GM18867 (cell line): ENCODE measurements around the gene ERG.

Source experiments
- ATAC-seq: cut with Tn5 transposase; IDR thresholded peaks from one replicate; pipeline ENCODE4 v1.9.1; 2021; ENCODE audit warnings: mild to moderate bottlenecking, moderate library complexity; ENCODE audit not compliant: unreplicated experiment

Gene ERG

DNA sequence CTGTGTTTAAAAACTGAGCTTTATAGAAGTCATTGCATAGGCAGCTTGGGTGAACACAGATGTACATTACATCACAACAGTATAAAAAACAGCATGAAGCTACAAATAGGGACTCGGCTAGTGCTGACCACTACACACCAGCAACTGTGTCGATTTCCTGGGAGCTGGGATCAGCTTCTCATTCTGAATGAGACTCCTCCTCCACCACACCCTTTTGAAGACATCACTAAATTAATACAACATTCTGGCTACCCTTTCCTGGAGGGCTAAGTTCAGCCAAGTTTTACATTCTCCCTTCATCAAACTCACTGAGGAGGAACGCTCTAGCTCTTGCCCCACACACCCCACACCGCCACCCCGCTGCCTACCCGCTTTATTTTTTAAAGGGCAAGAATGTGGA, 102.7 kb downstream of the ERG start:
- ATAC-seq: no peak

DNA sequence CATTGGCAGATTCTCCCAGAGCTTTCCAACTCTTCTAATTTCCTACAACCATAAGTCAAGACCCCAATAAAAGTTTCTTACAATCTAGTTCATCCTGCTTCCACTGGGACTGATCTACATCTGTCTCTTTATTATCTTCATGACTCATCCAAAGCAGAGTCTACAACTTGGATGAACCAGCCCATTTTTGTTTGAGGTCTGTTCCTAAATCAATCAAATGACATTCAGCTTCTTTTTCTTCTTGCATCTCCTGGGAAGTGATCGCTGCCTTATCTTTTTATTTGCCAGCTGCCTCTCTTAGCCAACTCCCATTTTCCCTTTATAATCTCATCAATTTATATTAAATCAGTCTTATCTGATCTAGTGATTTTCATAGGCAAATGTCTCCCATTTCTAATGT, 105.6 kb downstream of the ERG start:
- ATAC-seq: no peak

- ATAC-seq: no peak
Measured at GRCh38 chr21:38389896-38390295, 108.4 kb downstream of the ERG start.

DNA sequence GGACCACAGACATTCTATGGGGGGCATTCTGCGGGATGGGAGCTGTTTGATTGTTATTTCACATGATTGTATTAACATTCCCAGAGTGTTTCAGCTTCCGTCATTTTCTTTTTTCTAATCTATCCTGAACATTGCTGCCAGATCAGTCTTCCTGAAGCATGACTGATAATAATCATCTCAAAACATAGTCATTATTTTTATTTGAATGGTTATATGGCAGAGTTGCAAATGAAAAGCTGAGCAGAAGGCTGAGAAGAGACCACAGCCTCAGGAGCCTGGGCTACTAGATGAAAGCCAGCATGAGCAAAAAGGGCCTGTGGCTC, 109.0 kb downstream of the ERG start:
- no peak for ATAC-seq

DNA sequence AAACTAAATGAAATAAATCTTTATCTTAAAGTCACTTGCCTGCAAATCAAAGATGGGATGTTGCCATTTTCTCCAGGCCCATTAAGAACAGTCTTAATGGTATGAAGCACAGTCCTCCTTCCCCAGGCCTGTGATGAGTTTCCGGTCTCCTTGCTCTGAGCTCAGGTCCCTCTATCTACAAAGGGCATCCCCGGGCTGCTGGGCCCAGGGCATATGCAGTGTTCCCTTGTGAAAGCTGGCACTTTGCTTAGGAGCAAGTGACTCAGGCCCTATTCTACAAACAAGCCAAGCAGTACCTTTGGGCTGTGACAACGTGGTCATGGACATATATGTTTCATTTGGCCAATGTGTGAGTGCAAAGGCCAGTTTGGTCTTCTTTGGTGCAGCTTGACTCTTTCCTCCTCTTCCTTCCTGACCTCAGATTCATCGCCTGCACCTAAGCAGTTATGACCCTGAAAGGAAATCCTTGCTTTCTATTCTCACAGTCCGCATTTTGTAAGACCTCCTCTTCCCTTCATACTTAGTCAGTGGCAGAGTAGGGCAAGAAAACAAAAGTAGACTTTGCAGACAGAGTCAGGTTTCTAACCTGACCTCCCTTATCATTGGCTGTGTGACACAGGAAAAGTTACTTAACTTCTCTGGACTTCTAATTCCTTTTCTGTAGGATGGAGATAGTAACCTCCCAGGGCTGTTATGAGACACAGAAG, 109.5 kb downstream of the ERG start:
- ATAC-seq: no peak

DNA sequence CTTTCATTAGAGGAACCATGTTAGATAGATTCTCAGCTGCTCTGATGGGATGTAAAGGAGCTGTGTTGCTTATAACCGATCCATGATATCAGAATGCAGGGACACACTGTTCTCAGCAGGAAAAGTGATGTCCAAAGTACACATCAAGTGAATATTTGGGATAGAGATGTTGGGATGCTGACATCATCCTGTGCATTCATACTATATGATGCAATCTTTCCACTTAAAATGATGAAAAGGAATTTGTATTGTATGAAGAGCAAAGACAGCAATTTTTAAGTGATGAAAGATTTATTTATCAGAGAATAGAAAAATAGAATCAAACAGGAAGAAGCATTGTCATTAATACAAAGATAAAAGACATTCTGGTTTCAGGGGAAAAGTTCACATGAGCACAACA, 110.1 kb downstream of the ERG start:
- ATAC-seq: no peak

DNA sequence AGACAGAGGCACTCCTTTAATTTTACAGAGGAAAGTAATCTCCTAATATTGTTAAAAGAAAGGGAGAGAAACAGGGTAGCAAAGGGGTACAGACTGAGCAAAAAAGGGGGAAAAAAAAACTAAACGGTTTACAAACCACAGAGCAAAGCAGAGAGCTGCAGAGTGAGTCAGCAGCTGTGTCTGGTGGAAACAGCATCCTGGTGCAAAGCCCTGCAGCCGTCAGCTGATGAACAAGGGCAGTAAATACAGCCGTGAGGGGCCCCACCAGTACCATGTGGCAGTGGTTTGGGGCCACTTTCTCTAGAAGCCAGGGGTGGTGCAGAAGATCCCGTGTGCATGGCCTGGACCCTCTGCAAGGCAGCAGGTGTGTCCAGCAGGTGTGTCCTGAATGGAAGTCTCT, 111.3 kb downstream of the ERG start:
- no peak for ATAC-seq

GRCh38 chr21:38385427-38386175, 112.7 kb downstream of the ERG start:
- ATAC-seq: no peak

DNA sequence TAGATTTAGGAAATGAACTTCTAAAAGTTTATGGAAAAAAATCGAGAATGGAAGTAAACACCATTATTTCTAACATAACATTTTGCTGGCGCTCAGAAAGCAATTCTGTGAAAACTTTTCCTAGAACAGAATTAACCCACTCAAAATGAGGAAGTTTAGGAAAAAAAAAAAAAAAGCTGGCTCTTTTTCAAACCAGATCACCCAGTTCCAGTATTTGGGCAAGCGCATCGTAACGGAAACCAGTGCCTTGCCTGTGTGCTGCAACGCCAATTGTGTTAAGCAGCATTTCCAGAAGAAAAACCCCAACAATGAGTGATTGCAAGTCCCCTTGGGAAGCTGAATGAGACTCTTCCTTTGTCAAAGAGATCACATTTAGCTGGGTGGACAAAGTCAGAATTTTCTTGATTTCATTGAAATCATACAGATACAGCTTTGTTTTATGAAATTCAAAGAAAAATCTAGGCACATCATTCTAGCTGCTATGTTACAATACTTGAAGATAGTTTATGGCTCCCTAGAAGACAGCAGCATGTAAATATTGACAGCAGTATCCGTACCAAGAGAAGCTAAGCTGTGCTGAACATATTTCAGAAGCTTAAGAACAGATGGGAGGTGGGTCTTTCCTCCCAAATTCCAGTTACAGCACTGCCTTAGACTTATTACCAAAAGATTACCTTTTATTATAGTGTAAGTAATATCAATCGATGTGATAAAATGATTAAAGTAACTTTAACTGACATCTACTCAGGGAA, 113.4 kb downstream of the ERG start:
- no peak for ATAC-seq

GRCh38 chr21:38384238-38384560, 114.1 kb downstream of the ERG start:
- no peak for ATAC-seq

DNA sequence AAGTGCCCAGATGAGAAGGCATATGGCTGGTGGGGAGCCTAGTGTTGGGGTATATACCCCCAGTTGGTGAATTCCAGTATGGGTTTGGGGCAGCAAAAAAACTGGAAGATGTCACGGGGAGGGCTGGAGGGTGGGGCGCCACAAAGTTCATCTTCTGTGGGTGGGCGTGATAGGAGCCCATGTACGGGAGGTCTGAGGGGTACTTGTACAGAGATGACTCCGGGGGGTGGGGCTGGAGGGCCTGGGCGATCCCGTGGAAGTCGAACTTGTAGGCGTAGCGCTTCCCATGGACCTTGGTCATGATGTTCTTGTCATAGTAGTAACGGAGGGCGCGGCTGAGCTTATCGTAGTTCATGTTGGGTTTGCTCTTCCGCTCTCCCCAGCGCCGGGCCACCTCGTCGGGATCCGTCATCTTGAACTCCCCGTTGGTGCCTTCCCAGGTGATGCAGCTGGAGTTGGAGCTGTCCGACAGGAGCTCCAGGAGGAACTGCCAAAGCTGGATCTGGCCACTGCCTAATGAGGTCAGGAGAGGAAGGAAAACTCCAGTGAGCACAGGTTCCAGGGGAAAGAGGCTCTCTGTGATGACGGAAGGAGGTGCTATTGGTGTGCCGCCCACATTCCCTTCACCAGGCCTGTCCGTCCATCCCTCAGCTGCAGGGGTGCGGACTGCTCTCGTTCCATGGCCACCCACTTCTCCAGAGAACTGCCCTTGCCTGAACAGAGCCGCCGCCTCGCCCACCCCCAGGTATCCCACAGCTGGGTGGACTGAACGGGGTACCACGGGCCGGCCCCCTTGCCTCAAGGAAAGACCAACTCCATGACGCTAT, 114.7 kb downstream of the ERG start:
- no peak for ATAC-seq

- ATAC-seq: no peak
Measured at GRCh38 chr21:38380481-38381137, 117.7 kb downstream of the ERG start.

GRCh38 chr21:38379147-38379546, 119.1 kb downstream of the ERG start:
- no peak for ATAC-seq

DNA sequence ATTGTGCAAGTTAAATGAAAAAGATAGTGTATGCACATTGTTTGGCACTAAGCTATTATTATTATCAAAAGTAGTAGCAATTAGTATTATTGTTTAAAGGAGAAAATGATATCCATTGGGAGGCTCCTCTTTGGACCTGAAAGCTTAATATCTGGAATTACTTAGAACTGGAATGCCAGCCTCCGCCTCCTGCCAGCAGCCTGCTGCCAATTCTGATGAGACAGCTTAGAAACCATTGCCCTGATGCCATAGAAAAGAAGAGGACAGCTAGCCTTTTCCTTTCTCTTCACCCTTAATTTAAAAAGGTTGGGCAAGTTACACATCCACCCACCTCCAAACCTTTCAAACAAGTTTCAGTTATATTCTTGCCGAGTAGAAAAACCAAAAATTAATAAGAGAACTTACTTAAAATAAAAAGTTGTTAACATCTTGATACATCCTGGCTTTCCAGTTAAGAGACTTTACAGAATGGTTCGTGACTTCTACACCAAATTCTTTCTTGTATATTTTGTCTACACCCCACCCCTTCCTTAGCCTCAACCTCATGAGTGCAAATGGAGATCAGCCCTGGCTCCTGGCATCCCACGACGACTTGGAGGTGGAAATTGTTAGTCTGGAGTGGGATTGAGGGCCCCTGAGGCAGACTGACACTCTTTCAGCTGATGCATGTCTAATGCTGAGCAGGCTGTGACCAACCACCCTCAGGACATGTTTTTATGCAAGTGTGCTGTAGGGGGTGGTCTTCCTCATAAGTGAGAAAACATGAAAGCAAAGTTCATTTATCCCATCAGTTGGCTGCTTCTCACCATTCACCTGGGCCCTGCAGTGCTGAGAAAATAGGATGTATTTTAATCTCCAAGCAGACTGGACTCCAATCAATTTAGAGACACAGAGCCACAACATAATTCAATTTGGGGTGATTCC, 120.8 kb downstream of the ERG start:
- no peak for ATAC-seq

DNA sequence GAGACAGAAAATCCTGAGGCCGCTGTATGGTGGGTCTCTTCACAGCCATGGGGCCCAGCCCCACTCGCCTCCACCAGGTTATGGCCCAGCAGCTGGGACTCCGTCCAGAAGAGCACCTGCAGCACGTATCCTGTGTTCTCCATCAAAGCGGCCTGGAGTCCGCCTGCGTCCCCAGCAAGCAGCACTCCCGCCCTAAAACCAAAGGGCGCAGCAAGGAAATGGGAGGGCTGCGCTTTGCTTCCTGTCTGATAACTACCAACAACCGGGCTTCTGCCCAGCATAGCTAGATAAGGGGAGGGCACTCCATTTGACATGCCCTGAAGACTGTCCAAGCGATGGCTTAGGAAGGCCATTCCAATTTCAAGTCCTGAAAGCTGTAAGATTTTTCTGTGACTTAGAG, 121.6 kb downstream of the ERG start:
- no peak for ATAC-seq

DNA sequence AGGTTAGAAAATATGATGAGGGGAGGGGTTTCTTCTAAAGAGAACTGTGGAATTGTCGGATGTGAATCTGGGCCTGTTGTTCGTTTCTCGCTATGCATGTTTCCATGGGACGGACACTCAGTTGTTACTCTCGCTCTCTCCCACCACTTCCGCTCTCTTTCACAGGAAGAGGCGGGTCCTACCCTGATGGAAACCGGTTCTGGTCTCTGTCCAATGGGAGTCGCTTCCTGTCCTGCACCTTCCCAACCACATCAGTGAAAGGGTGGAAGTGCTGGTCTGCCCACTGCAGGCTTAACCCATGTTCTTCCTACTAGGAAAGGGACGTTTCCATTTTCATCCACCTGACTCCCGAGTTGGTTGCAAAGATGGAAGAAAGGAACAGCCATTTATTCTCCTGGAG, 122.0 kb downstream of the ERG start:
- ATAC-seq: no peak

- no peak for ATAC-seq
Measured at GRCh38 chr21:38367646-38368045, 130.6 kb downstream of the ERG start.

- no peak for ATAC-seq
Measured at GRCh38 chr21:38365521-38365920, 132.8 kb downstream of the ERG start.

DNA sequence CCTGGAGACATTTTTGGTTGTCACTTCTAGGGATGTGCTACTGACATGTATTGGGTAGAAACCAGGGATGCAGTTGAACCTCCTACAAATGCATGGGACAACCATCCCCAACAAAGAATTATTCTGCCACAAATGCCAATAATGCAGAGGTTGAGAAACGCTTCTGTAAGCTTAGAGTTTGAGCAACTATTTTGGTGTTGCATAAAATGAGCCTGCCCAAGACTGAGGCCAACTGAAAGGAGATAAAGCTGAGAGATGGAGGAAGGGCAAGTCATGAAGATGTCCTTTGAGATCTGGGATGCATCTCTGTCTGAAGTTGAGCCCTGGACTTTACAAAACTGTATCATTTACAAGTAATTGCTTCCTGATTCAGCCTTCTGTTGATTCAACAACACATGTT, 134.6 kb downstream of the ERG start:
- no peak for ATAC-seq

DNA sequence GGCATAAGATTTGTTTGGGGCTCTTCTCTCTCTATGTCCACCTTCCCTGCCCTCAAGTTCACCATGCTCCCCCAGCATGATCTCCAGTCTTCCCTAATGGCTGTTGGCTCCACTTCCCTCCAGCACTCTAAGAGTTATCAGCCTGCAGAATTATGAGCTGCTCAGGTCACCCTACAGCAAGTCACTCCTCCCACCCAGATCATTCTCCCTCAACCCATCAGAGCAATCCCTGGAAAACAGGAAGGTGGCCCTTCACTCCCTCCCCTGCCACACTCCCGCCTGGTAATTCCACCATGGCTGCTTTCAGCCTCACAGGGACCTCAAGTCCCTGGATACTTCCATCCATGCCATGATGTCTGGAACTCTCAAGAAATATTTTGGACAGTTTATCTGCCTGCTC, 137.0 kb downstream of the ERG start:
- ATAC-seq: no peak
